Measurements from ENCODE around the gene AMBP. TPM values are rescaled to one million over a fixed set of nuclear protein-coding genes. Genes with fewer than 3 reads are reported as not detected.

The AMBP gene
- total and polyA plus RNA-seq, 4 donors, result 3,440 to 6,678 (median 4,863) TPM

DNA sequence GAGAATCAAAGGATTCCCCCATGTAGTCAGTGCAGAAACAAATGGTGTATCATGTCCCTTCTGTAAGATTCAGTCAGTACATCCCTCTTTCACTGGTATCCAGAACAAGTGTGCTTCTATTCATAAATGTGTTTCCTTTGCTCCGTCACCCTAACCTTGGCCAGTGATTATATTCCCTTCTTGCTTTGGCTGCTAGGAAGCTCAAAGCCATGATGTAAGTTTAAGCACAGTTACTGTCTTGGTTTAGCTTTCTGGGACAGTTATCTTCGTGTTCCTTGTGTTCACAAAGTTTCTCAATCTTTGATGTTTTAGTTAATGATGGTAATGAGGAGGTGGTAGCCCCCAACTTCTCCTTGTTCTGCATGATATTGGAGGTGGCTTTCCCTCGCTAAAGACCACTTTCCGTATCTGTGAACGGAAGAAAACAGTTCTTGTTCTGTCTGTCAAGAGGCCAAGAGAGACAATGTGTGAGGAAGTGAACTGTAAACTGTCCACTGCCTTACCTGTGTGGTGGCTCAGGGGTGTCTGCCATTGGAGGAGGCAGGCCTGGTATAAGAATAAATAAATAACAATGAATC lies 2.2 kb upstream of the AMBP start:
- peak; percentile 55 for TF ChIP-seq TAF1 (conservative IDR thresholded peaks at IDR 0.05)
- no peak for TF ChIP-seq NR2F2 (IDR thresholded peaks at IDR 0.05)
- Histone ChIP-seq H3K9me3 (ENCODE audit: control insufficient read depth in 4 of 4, low read length in 3 of 4) (no peaks in the 10 kb centered on the region), H3K9ac (ENCODE audit: low read depth in 1 of 2, low read length in 2 of 2) (peak overlapping the region in 1 of 2 donors; percentile 38), H3K4me3 (ENCODE audit: low read depth in 1 of 3, low read length in 3 of 3) (peak overlapping the region in 2 of 3 donors; percentile 8 to 22), H3K4me1 (ENCODE audit: control insufficient read depth in 4 of 4, insufficient read depth in 4 of 4, low read length in 3 of 4) (peaks cover 4 to 66% (median 55%) of the 10 kb centered on the region in 4 donors), H3K27ac (ENCODE audit: low read depth in 1 of 2, low read length in 2 of 2) (peak overlapping the region; percentile 83 to 87), H3K36me3 (ENCODE audit: control insufficient read depth in 4 of 4, insufficient read depth in 3 of 4, low read depth in 1 of 4, low read length in 3 of 4) (peaks cover 0 to 5% (median 3%) of the 10 kb centered on the region in 4 donors), H3K27me3 (ENCODE audit: control insufficient read depth in 4 of 4, insufficient read depth in 4 of 4, low read length in 3 of 4) (no peaks in the 10 kb centered on the region)
- DNase-seq (ENCODE audit: low spot score), result no peak
- WGBS, result 32% methylated on average over 5 of the region's 5 CpGs

DNA sequence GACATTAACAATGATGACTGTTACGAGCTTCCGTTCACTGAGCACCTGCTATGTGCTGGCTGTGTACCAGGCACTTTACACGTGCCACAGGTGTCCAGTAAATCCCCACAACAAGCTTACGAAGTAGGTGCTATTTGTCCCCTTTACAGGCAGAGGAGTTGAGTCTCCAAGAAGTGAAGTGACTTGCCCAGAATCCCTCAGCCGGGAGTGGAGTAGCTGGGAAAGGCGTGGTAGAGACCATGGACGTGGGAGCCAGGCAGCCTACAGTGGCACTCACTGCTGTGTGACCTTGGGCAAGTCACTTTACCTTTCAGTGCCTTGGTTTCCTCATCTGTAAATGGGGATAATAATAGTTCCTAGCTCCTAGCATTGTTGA lies 669 bp upstream of the AMBP start:
- no peak overlapping the region for H3K9ac ChIP-seq (ENCODE audit: low read depth in 1 of 2, low read length in 2 of 2)
- no peaks in the 10 kb centered on the region for H3K27me3 ChIP-seq (ENCODE audit: control insufficient read depth in 4 of 4, insufficient read depth in 4 of 4, low read length in 3 of 4)
- peak overlapping the region; percentile 60 to 68 for H3K27ac ChIP-seq (ENCODE audit: low read depth in 1 of 2, low read length in 2 of 2)
- TF ChIP-seq RXRA (IDR thresholded peaks at IDR 0.05) (no peak), EGR1 (IDR thresholded peaks at IDR 0.05; ENCODE audit: low read depth in 2 of 2) (no peak), YY1 (IDR thresholded peaks at IDR 0.05) (no peak), TAF1 (conservative IDR thresholded peaks at IDR 0.05) (no peak), JUND (IDR thresholded peaks at IDR 0.05) (no peak), HNF4A (conservative IDR thresholded peaks at IDR 0.05) (no peak), HNF4G (IDR thresholded peaks at IDR 0.05) (no peak)
- TF ChIP-seq, protein P1, sequence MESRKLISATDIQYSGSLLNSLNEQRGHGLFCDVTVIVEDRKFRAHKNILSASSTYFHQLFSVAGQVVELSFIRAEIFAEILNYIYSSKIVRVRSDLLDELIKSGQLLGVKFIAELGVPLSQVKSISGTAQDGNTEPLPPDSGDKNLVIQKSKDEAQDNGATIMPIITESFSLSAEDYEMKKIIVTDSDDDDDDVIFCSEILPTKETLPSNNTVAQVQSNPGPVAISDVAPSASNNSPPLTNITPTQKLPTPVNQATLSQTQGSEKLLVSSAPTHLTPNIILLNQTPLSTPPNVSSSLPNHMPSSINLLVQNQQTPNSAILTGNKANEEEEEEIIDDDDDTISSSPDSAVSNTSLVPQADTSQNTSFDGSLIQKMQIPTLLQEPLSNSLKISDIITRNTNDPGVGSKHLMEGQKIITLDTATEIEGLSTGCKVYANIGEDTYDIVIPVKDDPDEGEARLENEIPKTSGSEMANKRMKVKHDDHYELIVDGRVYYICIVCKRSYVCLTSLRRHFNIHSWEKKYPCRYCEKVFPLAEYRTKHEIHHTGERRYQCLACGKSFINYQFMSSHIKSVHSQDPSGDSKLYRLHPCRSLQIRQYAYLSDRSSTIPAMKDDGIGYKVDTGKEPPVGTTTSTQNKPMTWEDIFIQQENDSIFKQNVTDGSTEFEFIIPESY (IDR thresholded peaks at IDR 0.05), result no peak
- TF ChIP-seq, protein P2, sequence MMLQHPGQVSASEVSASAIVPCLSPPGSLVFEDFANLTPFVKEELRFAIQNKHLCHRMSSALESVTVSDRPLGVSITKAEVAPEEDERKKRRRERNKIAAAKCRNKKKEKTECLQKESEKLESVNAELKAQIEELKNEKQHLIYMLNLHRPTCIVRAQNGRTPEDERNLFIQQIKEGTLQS (IDR thresholded peaks at IDR 0.05), result no peak
- TF ChIP-seq, protein P3, sequence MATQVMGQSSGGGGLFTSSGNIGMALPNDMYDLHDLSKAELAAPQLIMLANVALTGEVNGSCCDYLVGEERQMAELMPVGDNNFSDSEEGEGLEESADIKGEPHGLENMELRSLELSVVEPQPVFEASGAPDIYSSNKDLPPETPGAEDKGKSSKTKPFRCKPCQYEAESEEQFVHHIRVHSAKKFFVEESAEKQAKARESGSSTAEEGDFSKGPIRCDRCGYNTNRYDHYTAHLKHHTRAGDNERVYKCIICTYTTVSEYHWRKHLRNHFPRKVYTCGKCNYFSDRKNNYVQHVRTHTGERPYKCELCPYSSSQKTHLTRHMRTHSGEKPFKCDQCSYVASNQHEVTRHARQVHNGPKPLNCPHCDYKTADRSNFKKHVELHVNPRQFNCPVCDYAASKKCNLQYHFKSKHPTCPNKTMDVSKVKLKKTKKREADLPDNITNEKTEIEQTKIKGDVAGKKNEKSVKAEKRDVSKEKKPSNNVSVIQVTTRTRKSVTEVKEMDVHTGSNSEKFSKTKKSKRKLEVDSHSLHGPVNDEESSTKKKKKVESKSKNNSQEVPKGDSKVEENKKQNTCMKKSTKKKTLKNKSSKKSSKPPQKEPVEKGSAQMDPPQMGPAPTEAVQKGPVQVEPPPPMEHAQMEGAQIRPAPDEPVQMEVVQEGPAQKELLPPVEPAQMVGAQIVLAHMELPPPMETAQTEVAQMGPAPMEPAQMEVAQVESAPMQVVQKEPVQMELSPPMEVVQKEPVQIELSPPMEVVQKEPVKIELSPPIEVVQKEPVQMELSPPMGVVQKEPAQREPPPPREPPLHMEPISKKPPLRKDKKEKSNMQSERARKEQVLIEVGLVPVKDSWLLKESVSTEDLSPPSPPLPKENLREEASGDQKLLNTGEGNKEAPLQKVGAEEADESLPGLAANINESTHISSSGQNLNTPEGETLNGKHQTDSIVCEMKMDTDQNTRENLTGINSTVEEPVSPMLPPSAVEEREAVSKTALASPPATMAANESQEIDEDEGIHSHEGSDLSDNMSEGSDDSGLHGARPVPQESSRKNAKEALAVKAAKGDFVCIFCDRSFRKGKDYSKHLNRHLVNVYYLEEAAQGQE (IDR thresholded peaks at IDR 0.05), result no peak
- peaks cover 4 to 81% (median 70%) of the 10 kb centered on the region in 4 donors for H3K4me1 ChIP-seq (ENCODE audit: control insufficient read depth in 4 of 4, insufficient read depth in 4 of 4, low read length in 3 of 4)
- peak overlapping the region in 1 of 3 donors; percentile 85 for H3K4me3 ChIP-seq (ENCODE audit: low read depth in 1 of 3, low read length in 3 of 3)
- peaks cover 2 to 20% (median 13%) of the 10 kb centered on the region in 4 donors for H3K36me3 ChIP-seq (ENCODE audit: control insufficient read depth in 4 of 4, insufficient read depth in 3 of 4, low read depth in 1 of 4, low read length in 3 of 4)
- DNase-seq (ENCODE audit: low spot score), result no peak
- H3K9me3 ChIP-seq (ENCODE audit: control insufficient read depth in 4 of 4, low read length in 3 of 4), result no peaks in the 10 kb centered on the region
- 52% methylated on average over 7 of the region's 7 CpGs for WGBS
